ENCODE measurements around the gene TRIP4.
"Not testable (repeated sequence)": the region's sequence is repeated elsewhere in the genome, so short reads cannot be mapped to it uniquely, and the experiment has no call there.

Gene TRIP4

GRCh38 chr15:64387562-64388168, at the start of gene TRIP4:
Gene TRIP4, plus strand, starts transcription at chr15:64387836. Its CDS starts 28 bp downstream, at chr15:64387864.
- peak; percentile 96 for DNase-seq

- DNase-seq: no peak
Measured at GRCh38 chr15:64340355-64340754, 47.3 kb upstream of the TRIP4 start.

DNA sequence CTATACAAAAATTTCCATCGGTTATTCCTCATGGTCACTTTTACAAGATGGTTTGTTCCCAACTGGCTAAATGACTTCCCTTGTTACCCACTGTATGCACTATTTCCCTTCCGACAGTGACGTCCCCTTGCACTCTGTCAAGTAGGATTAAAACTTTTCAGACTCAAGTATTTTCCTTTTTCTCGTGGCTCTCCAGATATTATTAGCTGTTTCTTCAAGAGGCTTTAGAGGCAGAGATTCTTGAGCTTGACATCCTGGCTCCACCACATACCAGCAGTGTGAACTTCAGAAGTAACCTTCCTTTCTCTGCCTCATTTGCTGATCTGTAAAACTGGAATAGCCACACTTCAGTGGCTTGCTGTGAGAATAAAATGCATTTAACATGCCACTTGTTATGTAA, 45.7 kb upstream of the TRIP4 start:
- no peak for DNase-seq

GRCh38 chr15:64343222-64343621, 44.4 kb upstream of the TRIP4 start:
- DNase-seq: no peak

GRCh38 chr15:64343841-64344240, 43.8 kb upstream of the TRIP4 start:
- no peak for DNase-seq

DNA sequence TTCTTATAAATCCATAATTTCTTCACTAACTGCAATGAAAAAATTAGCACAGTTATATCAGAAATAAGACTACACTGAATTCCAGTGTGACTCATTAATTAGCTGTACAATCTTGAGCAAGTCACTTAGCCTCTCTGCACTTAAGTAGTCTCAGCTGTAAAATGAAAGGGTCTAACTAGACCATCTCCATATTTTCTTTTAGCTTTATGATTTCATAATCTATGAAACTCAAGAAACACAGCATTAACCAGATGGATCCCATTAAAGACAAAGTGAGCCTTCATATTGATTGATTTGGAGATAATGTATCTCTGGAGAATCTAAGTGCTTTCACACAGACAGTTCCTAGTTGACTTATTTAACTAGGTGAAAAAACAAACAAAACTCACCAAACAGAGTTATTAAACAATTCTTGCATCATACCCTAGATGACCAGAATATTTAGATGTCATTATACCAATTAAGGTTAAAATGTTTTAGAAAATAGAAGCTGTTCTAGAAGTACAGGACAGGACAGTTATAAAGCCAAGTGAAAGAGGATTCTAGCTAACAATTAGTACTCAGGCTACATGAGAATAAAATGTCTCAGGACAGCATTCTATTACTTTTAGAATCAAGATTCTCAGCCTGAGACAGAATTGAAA, 42.9 kb upstream of the TRIP4 start:
- no peak for DNase-seq

- DNase-seq: not testable (repeated sequence)
Measured at GRCh38 chr15:64346242-64346641, 41.4 kb upstream of the TRIP4 start.

GRCh38 chr15:64348455-64348854, 39.2 kb upstream of the TRIP4 start:
- no peak for DNase-seq

DNA sequence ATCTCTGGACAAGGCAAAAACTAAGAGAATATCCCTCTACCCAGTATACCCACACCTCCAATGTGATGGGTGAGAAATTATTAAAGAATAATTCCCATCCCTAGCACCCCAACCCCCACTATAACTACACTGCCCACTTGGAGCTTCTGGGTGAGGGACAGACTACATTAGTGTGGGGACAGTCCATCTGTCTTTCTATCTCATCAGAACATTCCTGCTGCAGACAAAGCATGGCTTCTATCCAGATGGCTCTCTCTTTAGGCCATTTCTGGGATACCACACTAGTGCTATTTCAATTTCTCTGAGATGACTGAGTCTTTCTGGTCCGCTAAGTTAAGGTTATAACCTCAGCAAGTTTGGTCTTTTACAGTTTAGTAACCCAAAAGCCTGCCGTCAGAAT, 38.3 kb upstream of the TRIP4 start:
- no peak for DNase-seq

DNA sequence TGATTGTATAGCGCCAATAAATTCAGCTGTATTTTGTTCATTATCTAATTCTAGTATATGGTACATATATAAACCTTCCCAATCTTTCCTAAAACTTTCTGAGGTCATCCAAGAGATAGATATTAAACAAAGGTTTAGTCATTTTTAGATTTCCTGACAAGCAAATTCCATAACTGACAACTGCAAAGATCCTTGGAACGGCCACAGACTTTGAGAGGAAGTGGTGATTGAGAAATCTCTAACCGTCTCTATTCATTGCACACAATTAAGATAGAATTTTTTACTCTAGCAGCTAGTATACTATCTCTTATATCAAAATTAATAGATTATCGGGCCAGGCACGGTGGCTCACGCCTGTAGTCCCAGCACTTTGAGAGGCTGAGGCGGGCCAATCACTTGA, 36.4 kb upstream of the TRIP4 start:
- DNase-seq: no peak

GRCh38 chr15:64354688-64355344, 32.8 kb upstream of the TRIP4 start:
- DNase-seq: no peak

- peak; percentile 4 for DNase-seq
Measured at GRCh38 chr15:64355348-64355943, 32.2 kb upstream of the TRIP4 start.

DNA sequence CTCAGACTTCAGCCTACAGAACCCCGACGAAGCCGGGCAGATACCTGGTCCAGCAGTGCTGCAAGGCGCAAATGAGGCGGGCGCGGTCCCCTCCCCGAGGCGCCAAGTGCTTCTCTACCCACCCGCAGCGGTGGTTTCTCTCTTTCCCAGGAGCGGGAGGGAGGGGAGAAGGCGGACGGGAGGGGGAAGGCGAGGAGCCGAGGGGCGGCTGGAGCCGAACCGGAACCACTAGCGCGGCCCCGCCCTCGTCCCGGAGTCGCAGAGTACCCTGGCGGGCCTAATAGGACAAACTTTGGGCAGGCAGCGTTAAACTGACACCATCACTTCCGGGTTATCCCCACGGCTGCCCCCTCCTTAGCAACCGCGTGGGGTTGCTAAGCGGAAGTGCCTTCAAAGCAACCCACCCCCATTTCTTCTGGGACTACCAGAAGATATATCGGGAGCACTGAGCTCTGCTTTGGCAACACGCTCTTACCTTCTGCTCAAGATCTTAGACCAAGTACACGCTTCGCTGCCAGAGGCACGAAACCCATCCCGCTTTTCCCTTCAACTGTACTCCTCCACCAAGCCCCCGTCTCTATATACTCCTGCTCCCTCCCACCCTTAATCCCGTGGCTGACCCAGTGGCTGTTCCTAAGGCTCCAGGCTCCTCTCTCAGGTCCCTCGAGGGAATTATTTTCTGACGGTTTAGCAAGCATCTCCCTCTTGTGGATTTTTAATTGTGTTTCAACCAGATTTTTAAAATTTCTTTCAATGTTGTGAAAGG, 31.5 kb upstream of the TRIP4 start, which contains the start of gene CSNK1G1:
TSS of gene CSNK1G1 (minus strand) at position 230 of the 766 bp plus-strand sequence. CDS start 55,674 bp downstream, outside the sequence.
- DNase-seq: peak; percentile 91

DNA sequence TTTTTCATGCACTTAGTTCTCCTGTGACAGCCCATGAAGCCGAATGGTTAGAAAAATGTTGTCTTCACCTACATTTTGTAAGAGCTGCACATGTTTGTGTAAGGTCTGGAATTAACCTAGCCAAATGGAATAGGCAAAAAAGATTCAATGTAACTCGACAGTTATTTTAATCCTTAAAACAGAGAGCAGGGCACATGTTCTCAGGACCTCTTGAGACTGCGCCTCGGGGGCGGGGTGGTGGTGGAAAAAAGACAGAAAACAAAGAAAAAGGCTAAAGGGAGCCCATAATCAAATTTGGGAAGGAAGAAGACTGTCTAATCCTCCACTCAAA, 31.0 kb upstream of the TRIP4 start:
- no peak for DNase-seq

DNA sequence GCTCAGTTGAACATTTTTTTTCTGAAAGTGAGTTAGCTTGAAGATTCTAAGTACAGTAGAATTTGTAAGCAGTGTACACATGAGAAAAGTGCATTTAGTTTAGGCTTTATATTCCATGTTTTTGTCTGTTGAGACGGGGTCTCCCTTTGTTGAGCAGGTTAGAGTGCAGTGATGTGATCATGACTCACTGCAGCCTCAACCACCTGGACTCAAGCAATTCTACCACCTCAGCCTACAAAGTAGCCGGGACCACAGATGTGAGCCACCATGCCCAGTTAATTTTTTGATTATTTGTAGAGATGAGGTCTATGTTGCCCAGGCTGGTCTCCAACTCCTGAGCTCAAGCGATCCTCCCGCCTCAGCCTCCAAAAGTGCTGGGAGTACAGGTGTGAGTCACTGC, 26.4 kb upstream of the TRIP4 start:
- no peak for DNase-seq

DNA sequence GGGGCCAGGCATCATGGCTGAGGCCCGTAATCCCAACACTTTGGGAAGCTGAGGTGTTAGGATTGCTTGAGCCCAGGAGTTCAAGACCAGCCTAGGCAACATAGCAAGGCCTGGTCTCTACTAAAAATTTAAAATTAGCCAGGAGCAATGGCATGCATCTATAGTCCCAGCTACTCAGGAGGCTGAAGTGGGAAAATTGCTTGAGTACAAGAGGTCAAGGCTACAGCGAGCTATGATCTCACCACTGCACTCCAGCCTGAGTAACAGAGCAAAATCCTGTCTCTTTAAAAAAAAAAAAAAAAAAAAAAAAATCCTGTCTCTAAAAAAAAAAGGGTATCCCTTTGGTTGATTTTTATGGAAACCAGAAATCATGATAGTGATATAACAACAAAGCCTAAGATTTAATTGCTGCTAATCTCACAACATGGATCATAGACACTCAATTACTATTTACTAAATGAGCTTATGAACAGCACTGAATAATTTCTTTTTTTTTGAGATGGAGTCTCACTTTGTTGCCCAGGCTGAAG, 18.5 kb upstream of the TRIP4 start:
- no peak for DNase-seq

- DNase-seq: not testable (repeated sequence)
Measured at GRCh38 chr15:64371383-64371782, 16.3 kb upstream of the TRIP4 start.

DNA sequence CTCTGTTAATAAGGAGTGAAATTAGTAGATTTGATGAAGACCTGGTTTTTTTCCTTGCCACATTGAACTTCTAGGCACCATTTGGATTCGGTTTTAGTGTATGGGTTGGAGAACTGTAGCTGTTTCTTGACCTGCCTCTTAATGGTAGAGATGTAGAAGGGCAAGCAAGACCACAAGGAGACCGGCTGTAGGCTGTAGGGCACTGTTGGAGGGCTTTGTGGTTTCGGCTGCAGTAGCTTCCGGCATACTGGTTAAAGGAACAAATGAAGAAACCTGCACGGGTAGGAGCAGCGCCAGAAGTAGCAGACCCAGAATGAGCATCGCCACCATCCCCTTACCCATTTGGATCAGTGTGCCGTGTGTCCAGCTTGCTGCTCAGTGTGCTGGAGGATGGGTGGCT, 14.3 kb upstream of the TRIP4 start:
- DNase-seq: no peak

DNA sequence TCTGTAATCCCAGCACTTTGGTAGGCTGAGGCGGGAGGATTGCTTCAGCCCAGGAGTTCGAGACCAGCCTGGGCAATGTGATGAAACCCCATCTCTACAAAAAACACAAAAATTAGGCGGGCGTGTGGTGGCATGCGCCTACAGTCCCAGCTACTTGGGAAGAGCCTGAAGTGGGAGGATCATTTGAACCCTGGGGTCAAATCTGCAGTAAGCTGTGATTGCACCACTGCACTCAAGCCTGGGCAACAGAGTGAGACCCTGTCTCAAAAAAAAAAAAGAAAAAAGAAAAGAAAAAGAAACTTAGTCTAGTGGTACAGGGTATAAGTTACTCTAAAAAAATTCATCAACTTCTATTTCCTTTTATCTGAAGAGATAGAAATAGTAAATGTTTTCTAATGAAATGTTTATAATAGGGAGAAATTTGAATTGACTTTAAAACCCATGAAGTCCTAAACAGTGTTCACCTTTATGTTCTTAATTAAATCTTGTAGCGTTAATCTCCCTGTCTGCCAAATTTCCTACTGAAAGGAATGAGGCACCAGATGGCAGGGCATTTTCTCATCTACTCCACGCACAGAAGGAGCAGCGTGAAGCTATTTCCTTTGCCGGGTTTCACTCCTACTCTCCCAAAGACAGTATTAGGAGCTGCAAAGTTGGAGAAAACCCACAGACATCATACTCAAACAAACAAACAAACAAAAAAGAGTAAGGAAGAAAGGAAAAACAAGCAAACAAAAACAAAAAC, 8.2 kb upstream of the TRIP4 start:
- no peak for DNase-seq

GRCh38 chr15:64380130-64380870, 7.3 kb upstream of the TRIP4 start:
- not testable (repeated sequence) for DNase-seq

GRCh38 chr15:64381000-64381751, 6.5 kb upstream of the TRIP4 start, which contains the start of gene PCLAF:
Gene PCLAF, minus strand, starts transcription at chr15:64381441. Its CDS starts 70 bp downstream, at chr15:64381371.
- peak; percentile 89 for DNase-seq

All from activated gamma-delta T cell treated with Interleukin-2 at 50 U/mL for 16 hours (primary cell).